ENCODE measurements around the gene OTOR. TPM values are rescaled to one million over a fixed set of nuclear protein-coding genes. Genes with fewer than 3 reads are reported as not detected.

OTOR gene
- not detected in 2 replicates for total RNA-seq (2014; rRNA removed; shearing (Covaris generic))

- H3K36me3 ChIP-seq = no peaks in the 10 kb centered on the region
- H3K4me1 ChIP-seq (replicated peaks) = no peaks in the 10 kb centered on the region
- H3K27me3 ChIP-seq (replicated peaks) = no peaks in the 10 kb centered on the region
- no peaks in the 10 kb centered on the region for H3K9me3 ChIP-seq (replicated peaks)
- DNase-seq (ENCODE audit: low read depth in 1 of 2, low spot score in 2 of 2) = no peak
- no peak within 1 kb of the TSS for H3K4me3 ChIP-seq
- no peak within 1 kb of the TSS for H3K27ac ChIP-seq
These were observed at the start of gene OTOR for GRCh38 chr20:16748308-16748900. Gene OTOR (plus strand): TSS chr20:16748358. CDS start chr20:16748402, 44 bp downstream.

GRCh38 chr20:16699293-16699692 is 48.9 kb upstream of the OTOR start:
- DNase-seq (ENCODE audit: low read depth in 1 of 2, low spot score in 2 of 2) = no peak
- Histone ChIP-seq H3K9me3 (replicated peaks) (no peaks in the 10 kb centered on the region), H3K27me3 (replicated peaks) (0 out of 2 replicates have a peak, but pooled peaks cover 2% of the 10 kb centered on the region), H3K27ac (no peak overlapping the region), H3K4me3 (no peak overlapping the region), H3K4me1 (replicated peaks) (no peaks in the 10 kb centered on the region), H3K36me3 (no peaks in the 10 kb centered on the region)

GRCh38 chr20:16701296-16701695 is 46.9 kb upstream of the OTOR start:
- Histone ChIP-seq H3K4me1 (replicated peaks) (no peaks in the 10 kb centered on the region), H3K27me3 (replicated peaks) (no peaks in the 10 kb centered on the region), H3K9me3 (replicated peaks) (no peaks in the 10 kb centered on the region), H3K4me3 (no peak overlapping the region), H3K27ac (no peak overlapping the region), H3K36me3 (no peaks in the 10 kb centered on the region)
- DNase-seq (ENCODE audit: low read depth in 1 of 2, low spot score in 2 of 2) = no peak

GRCh38 chr20:16703570-16703969 is 44.6 kb upstream of the OTOR start:
- Histone ChIP-seq H3K4me3 (no peak overlapping the region), H3K27me3 (replicated peaks) (no peaks in the 10 kb centered on the region), H3K27ac (no peak overlapping the region), H3K4me1 (replicated peaks) (no peaks in the 10 kb centered on the region), H3K9me3 (replicated peaks) (no peaks in the 10 kb centered on the region), H3K36me3 (no peaks in the 10 kb centered on the region)
- DNase-seq (ENCODE audit: low read depth in 1 of 2, low spot score in 2 of 2) = no peak

- no peak for DNase-seq (ENCODE audit: low read depth in 1 of 2, low spot score in 2 of 2)
- no peaks in the 10 kb centered on the region for H3K36me3 ChIP-seq
- H3K4me1 ChIP-seq (replicated peaks) = no peaks in the 10 kb centered on the region
- H3K27me3 ChIP-seq (replicated peaks) = no peaks in the 10 kb centered on the region
- no peaks in the 10 kb centered on the region for H3K9me3 ChIP-seq (replicated peaks)
- no peak overlapping the region for H3K27ac ChIP-seq
- H3K4me3 ChIP-seq = no peak overlapping the region
These were observed 40.5 kb upstream of the OTOR start for GRCh38 chr20:16707674-16708073.

- Histone ChIP-seq H3K27me3 (replicated peaks) (no peaks in the 10 kb centered on the region), H3K36me3 (no peaks in the 10 kb centered on the region), H3K4me1 (replicated peaks) (no peaks in the 10 kb centered on the region), H3K4me3 (no peak overlapping the region), H3K27ac (no peak overlapping the region), H3K9me3 (replicated peaks) (no peaks in the 10 kb centered on the region)
- DNase-seq (ENCODE audit: low read depth in 1 of 2, low spot score in 2 of 2) = no peak
These were observed 39.6 kb upstream of the OTOR start for GRCh38 chr20:16708602-16709001.

GRCh38 chr20:16709017-16709416 is 39.1 kb upstream of the OTOR start:
- Histone ChIP-seq H3K36me3 (no peaks in the 10 kb centered on the region), H3K27ac (no peak overlapping the region), H3K4me1 (replicated peaks) (no peaks in the 10 kb centered on the region), H3K9me3 (replicated peaks) (no peaks in the 10 kb centered on the region), H3K27me3 (replicated peaks) (no peaks in the 10 kb centered on the region), H3K4me3 (no peak overlapping the region)
- DNase-seq (ENCODE audit: low read depth in 1 of 2, low spot score in 2 of 2) = no peak

- H3K4me3 ChIP-seq = no peak overlapping the region
- no peak for DNase-seq (ENCODE audit: low read depth in 1 of 2, low spot score in 2 of 2)
These were observed 37.4 kb upstream of the OTOR start for GRCh38 chr20:16710781-16711180.

GRCh38 chr20:16711661-16712258 is 36.4 kb upstream of the OTOR start:
- H3K27me3 ChIP-seq (replicated peaks) = no peaks in the 10 kb centered on the region
- no peak overlapping the region for H3K4me3 ChIP-seq
- no peaks in the 10 kb centered on the region for H3K36me3 ChIP-seq
- H3K4me1 ChIP-seq (replicated peaks) = no peaks in the 10 kb centered on the region
- DNase-seq (ENCODE audit: low read depth in 1 of 2, low spot score in 2 of 2) = no peak
- no peak overlapping the region for H3K27ac ChIP-seq
- no peaks in the 10 kb centered on the region for H3K9me3 ChIP-seq (replicated peaks)

More at GRCh38 chr20:16710781-16711180, 37.4 kb upstream of the OTOR start:
- Histone ChIP-seq H3K27ac (no peak overlapping the region), H3K4me1 (replicated peaks) (no peaks in the 10 kb centered on the region), H3K36me3 (no peaks in the 10 kb centered on the region), H3K9me3 (replicated peaks) (no peaks in the 10 kb centered on the region), H3K27me3 (replicated peaks) (no peaks in the 10 kb centered on the region)

GRCh38 chr20:16712511-16712947 is 35.6 kb upstream of the OTOR start:
- Histone ChIP-seq H3K9me3 (replicated peaks) (no peaks in the 10 kb centered on the region), H3K4me1 (replicated peaks) (no peaks in the 10 kb centered on the region), H3K27me3 (replicated peaks) (no peaks in the 10 kb centered on the region), H3K36me3 (no peaks in the 10 kb centered on the region), H3K27ac (no peak overlapping the region), H3K4me3 (no peak overlapping the region)
- DNase-seq (ENCODE audit: low read depth in 1 of 2, low spot score in 2 of 2) = no peak

- Histone ChIP-seq H3K27ac (no peak overlapping the region), H3K27me3 (replicated peaks) (no peaks in the 10 kb centered on the region), H3K4me3 (no peak overlapping the region), H3K9me3 (replicated peaks) (no peaks in the 10 kb centered on the region), H3K36me3 (no peaks in the 10 kb centered on the region), H3K4me1 (replicated peaks) (no peaks in the 10 kb centered on the region)
- no peak for DNase-seq (ENCODE audit: low read depth in 1 of 2, low spot score in 2 of 2)
These were observed 35.1 kb upstream of the OTOR start for GRCh38 chr20:16713066-16713465.

- Histone ChIP-seq H3K27ac (no peak overlapping the region), H3K36me3 (no peaks in the 10 kb centered on the region), H3K9me3 (replicated peaks) (no peaks in the 10 kb centered on the region), H3K4me1 (replicated peaks) (no peaks in the 10 kb centered on the region), H3K27me3 (replicated peaks) (no peaks in the 10 kb centered on the region), H3K4me3 (no peak overlapping the region)
- DNase-seq (ENCODE audit: low read depth in 1 of 2, low spot score in 2 of 2) = no peak
These were observed 33.9 kb upstream of the OTOR start for GRCh38 chr20:16714242-16714641.

GRCh38 chr20:16714751-16715150 is 33.4 kb upstream of the OTOR start:
- H3K4me1 ChIP-seq (replicated peaks) = no peaks in the 10 kb centered on the region
- no peak overlapping the region for H3K4me3 ChIP-seq
- H3K27me3 ChIP-seq (replicated peaks) = no peaks in the 10 kb centered on the region
- H3K9me3 ChIP-seq (replicated peaks) = no peaks in the 10 kb centered on the region
- no peak for DNase-seq (ENCODE audit: low read depth in 1 of 2, low spot score in 2 of 2)
- H3K27ac ChIP-seq = no peak overlapping the region
- no peaks in the 10 kb centered on the region for H3K36me3 ChIP-seq

GRCh38 chr20:16719421-16719820 is 28.7 kb upstream of the OTOR start:
- Histone ChIP-seq H3K9me3 (replicated peaks) (no peaks in the 10 kb centered on the region), H3K4me1 (replicated peaks) (no peaks in the 10 kb centered on the region), H3K36me3 (no peaks in the 10 kb centered on the region), H3K27ac (no peak overlapping the region), H3K27me3 (replicated peaks) (no peaks in the 10 kb centered on the region; the same call in 1 of the 2 replicates), H3K4me3 (no peak overlapping the region)
- no peak for DNase-seq (ENCODE audit: low read depth in 1 of 2, low spot score in 2 of 2)
